Measurements from ENCODE around the gene CHST15. TPM values are rescaled to one million over a fixed set of nuclear protein-coding genes. Genes with fewer than 3 reads are reported as not detected.
"Not testable (repeated sequence)": the region's sequence is repeated elsewhere in the genome, so short reads cannot be mapped to it uniquely, and the experiment has no call there.

CHST15 gene
- total RNA-seq, 1 donor from 2014 or later, result 1.5 TPM

- TF ChIP-seq CTCF (conservative IDR thresholded peaks at IDR 0.05), result no peak
- DNase-seq (ENCODE audit: low read depth, low spot score), result no peak
- Mint-ChIP-seq H3K27ac (ENCODE audit: unreplicated experiment) (no peak overlapping the region), H3K36me3 (ENCODE audit: low read depth) (no peaks in the 10 kb centered on the region), H3K9me3 (no peaks in the 10 kb centered on the region), H3K4me1 (peaks cover 4% of the 10 kb centered on the region), H3K4me3 (no peak overlapping the region), H3K27me3 (ENCODE audit: low read depth) (peaks cover 32% of the 10 kb centered on the region)
Measured at GRCh38 chr10:124101351-124101750, 8.0 kb upstream of the CHST15 start.

- not testable (repeated sequence) for H3K36me3 Mint-ChIP-seq (ENCODE audit: low read depth); H3K27ac Mint-ChIP-seq (ENCODE audit: unreplicated experiment); DNase-seq (ENCODE audit: low read depth, low spot score); H3K4me3 Mint-ChIP-seq; H3K4me1 Mint-ChIP-seq; H3K9me3 Mint-ChIP-seq
- peaks cover 39% of the 10 kb centered on the region for H3K27me3 Mint-ChIP-seq (ENCODE audit: low read depth)
Measured at GRCh38 chr10:124100651-124101050, 7.3 kb upstream of the CHST15 start.

GRCh38 chr10:124100124-124100523 lies 6.7 kb upstream of the CHST15 start:
- no peak for TF ChIP-seq CTCF (conservative IDR thresholded peaks at IDR 0.05)
- Mint-ChIP-seq H3K4me1 (no peaks in the 10 kb centered on the region), H3K27me3 (ENCODE audit: low read depth) (peaks cover 45% of the 10 kb centered on the region), H3K36me3 (ENCODE audit: low read depth) (no peaks in the 10 kb centered on the region), H3K27ac (ENCODE audit: unreplicated experiment) (no peak overlapping the region), H3K4me3 (no peak overlapping the region), H3K9me3 (no peaks in the 10 kb centered on the region)
- no peak for DNase-seq (ENCODE audit: low read depth, low spot score)

- Mint-ChIP-seq H3K4me1 (peaks cover 2% of the 10 kb centered on the region), H3K4me3 (no peak overlapping the region), H3K36me3 (ENCODE audit: low read depth) (no peaks in the 10 kb centered on the region), H3K27me3 (ENCODE audit: low read depth) (peaks cover 50% of the 10 kb centered on the region), H3K27ac (ENCODE audit: unreplicated experiment) (no peak overlapping the region), H3K9me3 (no peaks in the 10 kb centered on the region)
- no peak for TF ChIP-seq CTCF (conservative IDR thresholded peaks at IDR 0.05)
- no peak for DNase-seq (ENCODE audit: low read depth, low spot score)
Measured at GRCh38 chr10:124099604-124100003, 6.2 kb upstream of the CHST15 start.

GRCh38 chr10:124098575-124098974 lies 5.2 kb upstream of the CHST15 start:
- no peak overlapping the region for H3K27ac Mint-ChIP-seq (ENCODE audit: unreplicated experiment)
- H3K27me3 Mint-ChIP-seq (ENCODE audit: low read depth), result peaks cover 58% of the 10 kb centered on the region
- H3K4me1 Mint-ChIP-seq, result peaks cover 5% of the 10 kb centered on the region
- no peak for DNase-seq (ENCODE audit: low read depth, low spot score)
- no peaks in the 10 kb centered on the region for H3K9me3 Mint-ChIP-seq
- H3K36me3 Mint-ChIP-seq (ENCODE audit: low read depth), result no peaks in the 10 kb centered on the region
- no peak overlapping the region for H3K4me3 Mint-ChIP-seq
- TF ChIP-seq CTCF (conservative IDR thresholded peaks at IDR 0.05), result no peak

GRCh38 chr10:124097883-124098282 lies 4.5 kb upstream of the CHST15 start:
- no peak overlapping the region for H3K4me3 Mint-ChIP-seq
- no peaks in the 10 kb centered on the region for H3K9me3 Mint-ChIP-seq
- H3K27me3 Mint-ChIP-seq (ENCODE audit: low read depth), result peaks cover 62% of the 10 kb centered on the region
- DNase-seq (ENCODE audit: low read depth, low spot score), result no peak
- no peaks in the 10 kb centered on the region for H3K36me3 Mint-ChIP-seq (ENCODE audit: low read depth)
- no peak overlapping the region for H3K27ac Mint-ChIP-seq (ENCODE audit: unreplicated experiment)
- no peak for TF ChIP-seq CTCF (conservative IDR thresholded peaks at IDR 0.05)
- H3K4me1 Mint-ChIP-seq, result peaks cover 5% of the 10 kb centered on the region
